Measurements from ENCODE around the gene LYPLA2.

The LYPLA2 gene

GRCh38 chr1:23752909-23753308 is 38.0 kb upstream of the LYPLA2 start:
- no peaks in the 10 kb centered on the region for H3K27me3 ChIP-seq (ENCODE audit: insufficient read depth, low read length)
- H3K18ac ChIP-seq (ENCODE audit: low read length) = no peak overlapping the region
- no peaks in the 10 kb centered on the region for H3K9me3 ChIP-seq (ENCODE audit: insufficient read depth, low read depth, low read length)
- no peak overlapping the region for H3K9ac ChIP-seq (ENCODE audit: low read length)
- no peaks in the 10 kb centered on the region for H3K79me2 ChIP-seq (ENCODE audit: control insufficient read depth, insufficient read depth, low read length, poor library complexity)
- WGBS (ENCODE audit: extremely low coverage, insufficient coverage, insufficient read length) = no CpG with 5 or more reads among the region's 1 CpG
- no peak overlapping the region for H2BK120ac ChIP-seq (ENCODE audit: insufficient read depth, low read length, poor library complexity)
- H2AFZ ChIP-seq (ENCODE audit: insufficient read depth, low read length, poor library complexity) = no peak overlapping the region
- no peak overlapping the region for H3K4ac ChIP-seq (ENCODE audit: low read depth, low read length)
- no peak overlapping the region for H2BK12ac ChIP-seq (ENCODE audit: low read length)
- H2AK5ac ChIP-seq (ENCODE audit: low read length) = no peak overlapping the region
- no peak overlapping the region for H3K23ac ChIP-seq (ENCODE audit: low read length)
- no peak for DNase-seq
- no peak overlapping the region for H4K8ac ChIP-seq (ENCODE audit: low read depth, low read length)
- H4K91ac ChIP-seq (ENCODE audit: low read depth, low read length) = no peak overlapping the region
- H3K14ac ChIP-seq (ENCODE audit: low read length) = no peak overlapping the region
- H3K79me1 ChIP-seq (ENCODE audit: low read length) = no peaks in the 10 kb centered on the region
- H3K4me2 ChIP-seq (ENCODE audit: low read length) = no peak overlapping the region
- H2BK5ac ChIP-seq (ENCODE audit: low read depth, low read length, poor library complexity) = no peak overlapping the region
- no peak overlapping the region for H3K4me3 ChIP-seq (ENCODE audit: low read depth, low read length)
- H3K27ac ChIP-seq (ENCODE audit: low read depth, low read length) = no peak overlapping the region
- H3K36me3 ChIP-seq (ENCODE audit: control insufficient read depth in 1 of 2, insufficient read depth in 2 of 2, low read length in 2 of 2) = peaks cover 52 to 66% of the 10 kb centered on the region in 2 experiments
- no peaks in the 10 kb centered on the region for H3K4me1 ChIP-seq (ENCODE audit: control insufficient read depth in 1 of 2, insufficient read depth in 2 of 2, low read length in 2 of 2)
- H4K12ac ChIP-seq (ENCODE audit: low read depth, low read length) = no peak overlapping the region

- H2BK12ac ChIP-seq (ENCODE audit: low read length) = no peak overlapping the region
- H3K79me1 ChIP-seq (ENCODE audit: low read length) = no peaks in the 10 kb centered on the region
- H3K27ac ChIP-seq (ENCODE audit: low read depth, low read length) = no peak overlapping the region
- peaks cover 60 to 81% of the 10 kb centered on the region in 2 experiments for H3K36me3 ChIP-seq (ENCODE audit: control insufficient read depth in 1 of 2, insufficient read depth in 2 of 2, low read length in 2 of 2)
- H3K4ac ChIP-seq (ENCODE audit: low read depth, low read length) = no peak overlapping the region
- H3K23ac ChIP-seq (ENCODE audit: low read length) = no peak overlapping the region
- no peaks in the 10 kb centered on the region for H3K79me2 ChIP-seq (ENCODE audit: control insufficient read depth, insufficient read depth, low read length, poor library complexity)
- no peak overlapping the region for H3K9ac ChIP-seq (ENCODE audit: low read length)
- H2BK120ac ChIP-seq (ENCODE audit: insufficient read depth, low read length, poor library complexity) = no peak overlapping the region
- H4K8ac ChIP-seq (ENCODE audit: low read depth, low read length) = no peak overlapping the region
- H4K12ac ChIP-seq (ENCODE audit: low read depth, low read length) = no peak overlapping the region
- H3K9me3 ChIP-seq (ENCODE audit: insufficient read depth, low read depth, low read length) = no peaks in the 10 kb centered on the region
- H4K91ac ChIP-seq (ENCODE audit: low read depth, low read length) = no peak overlapping the region
- H3K18ac ChIP-seq (ENCODE audit: low read length) = no peak overlapping the region
- H2BK5ac ChIP-seq (ENCODE audit: low read depth, low read length, poor library complexity) = no peak overlapping the region
- H3K4me2 ChIP-seq (ENCODE audit: low read length) = no peak overlapping the region
- H3K14ac ChIP-seq (ENCODE audit: low read length) = no peak overlapping the region
- DNase-seq = no peak
- no peaks in the 10 kb centered on the region for H3K27me3 ChIP-seq (ENCODE audit: insufficient read depth, low read length)
- H3K4me1 ChIP-seq (ENCODE audit: control insufficient read depth in 1 of 2, insufficient read depth in 2 of 2, low read length in 2 of 2) = no peaks in the 10 kb centered on the region
- H2AFZ ChIP-seq (ENCODE audit: insufficient read depth, low read length, poor library complexity) = no peak overlapping the region
- H3K4me3 ChIP-seq (ENCODE audit: low read depth, low read length) = no peak overlapping the region
- no peak overlapping the region for H2AK5ac ChIP-seq (ENCODE audit: low read length)
- no CpG with 5 or more reads among the region's 3 CpGs for whole genome bisulfite sequencing (ENCODE audit: extremely low coverage, insufficient coverage, insufficient read length)
These were observed 34.3 kb upstream of the LYPLA2 start for GRCh38 chr1:23756676-23757075.

GRCh38 chr1:23757812-23758211 is 33.1 kb upstream of the LYPLA2 start:
- H3K4me2 ChIP-seq (ENCODE audit: low read length) = no peak overlapping the region
- no CpG with 5 or more reads among the region's 1 CpG for WGBS (ENCODE audit: extremely low coverage, insufficient coverage, insufficient read length)
- no peaks in the 10 kb centered on the region for H3K79me2 ChIP-seq (ENCODE audit: control insufficient read depth, insufficient read depth, low read length, poor library complexity)

GRCh38 chr1:23759277-23759676 is 31.7 kb upstream of the LYPLA2 start:
- Histone ChIP-seq H4K8ac (ENCODE audit: low read depth, low read length) (no peak overlapping the region), H2AK5ac (ENCODE audit: low read length) (no peak overlapping the region), H3K27me3 (ENCODE audit: insufficient read depth, low read length) (no peaks in the 10 kb centered on the region), H3K9ac (ENCODE audit: low read length) (no peak overlapping the region), H3K4ac (ENCODE audit: low read depth, low read length) (no peak overlapping the region), H3K18ac (ENCODE audit: low read length) (no peak overlapping the region), H3K27ac (ENCODE audit: low read depth, low read length) (no peak overlapping the region), H2BK5ac (ENCODE audit: low read depth, low read length, poor library complexity) (no peak overlapping the region), H3K9me3 (ENCODE audit: insufficient read depth, low read depth, low read length) (no peaks in the 10 kb centered on the region), H3K4me1 (ENCODE audit: control insufficient read depth in 1 of 2, insufficient read depth in 2 of 2, low read length in 2 of 2) (no peaks in the 10 kb centered on the region), H3K23ac (ENCODE audit: low read length) (no peak overlapping the region), H4K12ac (ENCODE audit: low read depth, low read length) (no peak overlapping the region), H3K79me1 (ENCODE audit: low read length) (no peaks in the 10 kb centered on the region), H3K14ac (ENCODE audit: low read length) (no peak overlapping the region), H3K4me2 (ENCODE audit: low read length) (no peak overlapping the region), H2BK12ac (ENCODE audit: low read length) (no peak overlapping the region), H3K79me2 (ENCODE audit: control insufficient read depth, insufficient read depth, low read length, poor library complexity) (no peaks in the 10 kb centered on the region), H2AFZ (ENCODE audit: insufficient read depth, low read length, poor library complexity) (no peak overlapping the region), H3K36me3 (ENCODE audit: control insufficient read depth in 1 of 2, insufficient read depth in 2 of 2, low read length in 2 of 2) (peaks cover 50 to 73% of the 10 kb centered on the region in 2 experiments), H3K4me3 (ENCODE audit: low read depth, low read length) (no peak overlapping the region), H4K91ac (ENCODE audit: low read depth, low read length) (no peak overlapping the region), H2BK120ac (ENCODE audit: insufficient read depth, low read length, poor library complexity) (no peak overlapping the region)
- WGBS (ENCODE audit: extremely low coverage, insufficient coverage, insufficient read length) = no CpG with 5 or more reads among the region's 4 CpGs
- no peak for DNase-seq

More at GRCh38 chr1:23757812-23758211, 33.1 kb upstream of the LYPLA2 start:
- H4K12ac ChIP-seq (ENCODE audit: low read depth, low read length) = no peak overlapping the region
- no peaks in the 10 kb centered on the region for H3K9me3 ChIP-seq (ENCODE audit: insufficient read depth, low read depth, low read length)
- H3K23ac ChIP-seq (ENCODE audit: low read length) = no peak overlapping the region
- H4K91ac ChIP-seq (ENCODE audit: low read depth, low read length) = no peak overlapping the region
- no peaks in the 10 kb centered on the region for H3K79me1 ChIP-seq (ENCODE audit: low read length)
- H3K9ac ChIP-seq (ENCODE audit: low read length) = no peak overlapping the region
- peaks cover 56 to 79% of the 10 kb centered on the region in 2 experiments for H3K36me3 ChIP-seq (ENCODE audit: control insufficient read depth in 1 of 2, insufficient read depth in 2 of 2, low read length in 2 of 2)
- no peak for DNase-seq
- H3K27me3 ChIP-seq (ENCODE audit: insufficient read depth, low read length) = no peaks in the 10 kb centered on the region
- no peak overlapping the region for H2BK12ac ChIP-seq (ENCODE audit: low read length)
- no peak overlapping the region for H2BK120ac ChIP-seq (ENCODE audit: insufficient read depth, low read length, poor library complexity)
- no peak overlapping the region for H2AK5ac ChIP-seq (ENCODE audit: low read length)
- no peaks in the 10 kb centered on the region for H3K4me1 ChIP-seq (ENCODE audit: control insufficient read depth in 1 of 2, insufficient read depth in 2 of 2, low read length in 2 of 2)
- H3K27ac ChIP-seq (ENCODE audit: low read depth, low read length) = no peak overlapping the region
- no peak overlapping the region for H2BK5ac ChIP-seq (ENCODE audit: low read depth, low read length, poor library complexity)
- no peak overlapping the region for H3K4ac ChIP-seq (ENCODE audit: low read depth, low read length)
- H2AFZ ChIP-seq (ENCODE audit: insufficient read depth, low read length, poor library complexity) = no peak overlapping the region
- H3K18ac ChIP-seq (ENCODE audit: low read length) = no peak overlapping the region
- H4K8ac ChIP-seq (ENCODE audit: low read depth, low read length) = no peak overlapping the region
- H3K14ac ChIP-seq (ENCODE audit: low read length) = no peak overlapping the region
- H3K4me3 ChIP-seq (ENCODE audit: low read depth, low read length) = no peak overlapping the region
